H9 (cell line): ENCODE results near the gene SNX1. TPM values are rescaled to one million over a fixed set of nuclear protein-coding genes. Genes with fewer than 3 reads are reported as not detected.

Source experiments
- DNase-seq: peaks from one replicate; pipeline ENCODE4 v3.0.0-alpha.2; 2017
- H2AFZ ChIP-seq: one replicate; pipeline ENCODE4 v1.6.1; 2013; ENCODE audit warnings: mild to moderate bottlenecking, low read length, control low read depth, moderate library complexity
- H2AK5ac ChIP-seq: 2 replicates; pipeline ENCODE4 v1.6.1; 2013; ENCODE audit warnings: low read length, control low read depth, mixed read lengths; ENCODE audit not compliant: insufficient read length
- H2BK120ac ChIP-seq: one replicate; pipeline ENCODE4 v1.6.1; 2013; ENCODE audit warnings: low read depth, mild to moderate bottlenecking, low read length, control low read depth, inconsistent platforms; ENCODE audit not compliant: poor library complexity, severe bottlenecking
- H2BK12ac ChIP-seq: 2 replicates; pipeline ENCODE4 v1.6.1; 2013; ENCODE audit warnings: low read length, control low read depth, mixed read lengths, low read depth; ENCODE audit not compliant: insufficient read length
- H2BK15ac ChIP-seq: 2 replicates; pipeline ENCODE4 v1.6.1; 2013; ENCODE audit warnings: low read depth, low read length, control low read depth
- H2BK20ac ChIP-seq: one replicate; pipeline ENCODE4 v1.6.1; 2013; ENCODE audit warnings: low read depth, mild to moderate bottlenecking, low read length, control low read depth, inconsistent platforms; ENCODE audit not compliant: poor library complexity, severe bottlenecking
- H2BK5ac ChIP-seq: 2 replicates; pipeline ENCODE4 v1.6.1; 2013; ENCODE audit warnings: low read length, control low read depth, mixed read lengths; ENCODE audit not compliant: insufficient read length
- H3K14ac ChIP-seq: 2 replicates; pipeline ENCODE4 v1.6.1; 2013; ENCODE audit warnings: low read length, control low read depth; ENCODE audit not compliant: insufficient read depth
- H3K18ac ChIP-seq: 2 replicates; pipeline ENCODE4 v1.6.1; 2013; ENCODE audit warnings: low read depth, mild to moderate bottlenecking, mixed read lengths, low read length, control low read depth; ENCODE audit not compliant: insufficient read length
- H3K23ac ChIP-seq: 2 replicates; pipeline ENCODE4 v1.6.1; 2013; ENCODE audit warnings: low read length, control low read depth, mixed read lengths, low read depth; ENCODE audit not compliant: insufficient read length
- H3K23me2 ChIP-seq: 2 replicates; pipeline ENCODE4 v1.6.1; 2013; ENCODE audit warnings: low read depth, mild to moderate bottlenecking, mixed read lengths, low read length, control low read depth; ENCODE audit not compliant: insufficient read length, poor library complexity, severe bottlenecking
- H3K27ac ChIP-seq: 2 replicates; pipeline ENCODE4 v1.5.1; 2013; ENCODE audit warnings: low read length, control low read depth, mixed read lengths, low read depth; ENCODE audit not compliant: insufficient read length
- H3K27me3 ChIP-seq: 2 replicates; pipeline ENCODE4 v1.6.1; 2013; ENCODE audit warnings: low read length, control low read depth, inconsistent platforms; ENCODE audit not compliant: insufficient read depth
- H3K4ac ChIP-seq: 2 replicates; pipeline ENCODE4 v1.6.1; 2013; ENCODE audit warnings: low read depth, mild to moderate bottlenecking, control low read depth, inconsistent platforms, low read length, moderate library complexity
- H3K4me1 ChIP-seq: 2 replicates; pipeline ENCODE4 v1.6.1; 2013; ENCODE audit warnings: low read length, control low read depth, inconsistent platforms; ENCODE audit not compliant: insufficient read depth
- H3K4me2 ChIP-seq: 2 replicates; pipeline ENCODE4 v1.6.1; 2013; ENCODE audit warnings: low read length, control low read depth, mixed read lengths; ENCODE audit not compliant: insufficient read length, insufficient read depth
- H3K56ac ChIP-seq: 2 replicates; pipeline ENCODE4 v1.6.1; 2013; ENCODE audit warnings: low read depth, mild to moderate bottlenecking, mixed read lengths, low read length, control low read depth; ENCODE audit not compliant: insufficient read length
- H3K79me1 ChIP-seq: 2 replicates; pipeline ENCODE4 v1.6.1; 2013; ENCODE audit warnings: low read depth, mild to moderate bottlenecking, moderate library complexity, low read length, control low read depth, inconsistent platforms; ENCODE audit not compliant: insufficient read depth, poor library complexity, severe bottlenecking
- H3K79me2 ChIP-seq: 2 replicates; pipeline ENCODE4 v1.6.1; 2013; ENCODE audit warnings: low read length, control low read depth, inconsistent platforms; ENCODE audit not compliant: insufficient read depth
- H3K9ac ChIP-seq: 2 replicates; pipeline ENCODE4 v1.6.1; 2013; ENCODE audit warnings: low read length, control low read depth, mixed read lengths; ENCODE audit not compliant: insufficient read length; ENCODE audit errors: extremely low read depth
- H3K9me3 ChIP-seq: one replicate; pipeline ENCODE4 v1.6.1; 2013; ENCODE audit warnings: low read depth, low read length, inconsistent platforms; ENCODE audit not compliant: control insufficient read depth
- H3T11ph ChIP-seq: one replicate; pipeline ENCODE4 v1.6.1; 2013; ENCODE audit warnings: mild to moderate bottlenecking, low read length, control low read depth, inconsistent platforms
- H4K20me1 ChIP-seq: one replicate; pipeline ENCODE4 v1.6.1; 2013; ENCODE audit not compliant: control insufficient read depth, insufficient read length, insufficient read depth
- H4K5ac ChIP-seq: 2 replicates; pipeline ENCODE4 v1.6.1; 2013; ENCODE audit warnings: low read depth, mild to moderate bottlenecking, mixed read lengths, low read length, control low read depth; ENCODE audit not compliant: insufficient read length
- H4K8ac ChIP-seq: replicated peaks from 2 replicates; pipeline ENCODE4 v1.6.1; 2013; ENCODE audit warnings: low read length, control low read depth, mixed read lengths, low read depth; ENCODE audit not compliant: insufficient read length
- H4K91ac ChIP-seq: 2 replicates; pipeline ENCODE4 v1.6.1; 2013; ENCODE audit warnings: low read depth, mild to moderate bottlenecking, moderate library complexity, mixed read lengths, low read length, control low read depth; ENCODE audit not compliant: insufficient read length
- H3K27ac Mint-ChIP-seq, 3 experiments: 2 replicates in 2 of 3; 3 replicates in 1 of 3; pipeline ENCODE4 v1.8.0; 2020 to 2021; ENCODE audit warnings: mixed read lengths in 3 of 3, mild to moderate bottlenecking in 1 of 3, moderate library complexity in 1 of 3
- H3K27me3 Mint-ChIP-seq: 2 replicates; pipeline ENCODE4 v1.8.0; 2021; ENCODE audit warnings: low read depth, mild to moderate bottlenecking, moderate library complexity, mixed read lengths
- H3K36me3 Mint-ChIP-seq, 3 experiments: 2 replicates in 2 of 3; 3 replicates in 1 of 3; pipeline ENCODE4 v1.8.0; 2020 to 2021; ENCODE audit warnings: low read depth in 3 of 3, mixed read lengths in 3 of 3; ENCODE audit not compliant: insufficient read depth in 1 of 3
- H3K4me1 Mint-ChIP-seq, 2 experiments: 2 replicates each; pipeline ENCODE4 v1.8.0; 2020; ENCODE audit warnings: mixed read lengths in 2 of 2
- H3K4me3 Mint-ChIP-seq, 2 experiments: 2 replicates in 1 of 2; 3 replicates in 1 of 2; pipeline ENCODE4 v1.8.0; 2020 to 2021; ENCODE audit warnings: mild to moderate bottlenecking in 2 of 2, mixed read lengths in 2 of 2, moderate library complexity in 1 of 2
- H3K9me3 Mint-ChIP-seq, 2 experiments: 2 replicates in 1 of 2; 3 replicates in 1 of 2; pipeline ENCODE4 v1.8.0; 2020; ENCODE audit warnings: mild to moderate bottlenecking in 2 of 2, mixed read lengths in 2 of 2, moderate library complexity in 1 of 2
- WGBS: extraction: QIAGEN DNeasy Blood & Tissue Kit; methylation state at CpG from one replicate; pipeline ENCODE4 v1.1.7; 2013; ENCODE audit warnings: missing lambda C conversion rate, low lambda C conversion rate, mixed read lengths; ENCODE audit not compliant: insufficient read length; ENCODE audit errors: extremely low coverage; 5-methylcytosine and 5-hydroxymethylcytosine counted together
- total RNA-seq: library from RNA; stranded (reverse); gene quantifications from 2 replicates; pipeline ENCODE4 v1.2.1, GENCODE V29; 2021
- TF ChIP-seq, protein P1 (sequence below): fragments of 200-600 bp; sonication (generic); conservative IDR thresholded peaks from 3 replicates; pipeline ENCODE4 v1.8.0; 2021; ENCODE audit warnings: antibody characterized with exemption, mild to moderate bottlenecking

The SNX1 gene
- total RNA-seq, 1 experiment from 2014 or later: 58.8 TPM

DNA sequence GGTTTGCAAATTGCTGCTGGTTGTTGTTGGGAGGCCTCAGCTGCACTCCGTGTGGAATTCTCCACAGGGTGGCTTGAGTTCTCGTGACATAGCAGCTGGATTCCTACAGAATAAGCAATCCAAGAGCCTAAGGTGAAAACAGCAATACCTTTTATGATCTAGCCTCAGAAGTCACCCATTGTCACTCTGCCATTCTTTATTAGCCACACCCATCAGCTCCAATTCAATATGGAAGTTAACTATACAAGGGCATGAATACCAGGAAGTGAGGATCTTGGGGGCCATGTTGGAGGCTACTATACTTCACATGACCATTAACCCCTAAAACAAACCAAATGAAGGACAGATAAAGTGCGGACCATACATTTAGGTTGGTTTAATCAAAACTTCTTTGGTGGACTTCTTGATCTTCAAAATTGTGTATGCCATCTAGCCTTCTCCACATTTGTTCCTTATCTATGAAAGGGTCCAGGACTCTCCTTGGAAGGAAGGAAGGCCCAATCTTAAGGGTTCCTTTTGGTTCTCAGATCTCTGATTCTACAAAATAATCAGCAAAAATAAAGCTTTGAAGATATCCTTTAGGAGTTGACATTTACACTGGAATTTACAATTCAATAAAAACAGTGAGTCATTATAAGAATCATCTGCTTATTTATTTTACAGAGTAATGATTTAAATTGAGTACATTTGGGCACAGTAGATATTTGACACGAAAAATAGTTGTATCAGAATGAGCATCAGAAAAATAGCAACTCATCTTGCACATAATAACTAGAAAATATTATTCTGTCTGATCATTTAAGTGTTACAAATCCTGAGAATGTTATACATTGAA, 23.6 kb upstream of the SNX1 start:
- no peak overlapping the region for H2BK20ac ChIP-seq
- Mint-ChIP-seq H3K9me3 (no peaks in the 10 kb centered on the region), H3K4me1 (peaks cover 3 to 4% of the 10 kb centered on the region in 2 experiments; a peak in 3 of 4 replicates), H3K27ac (0 out of 7 replicates have a peak overlapping the region, but pooled peaks of 1 of the 3 experiments have one; percentile 15), H3K4me3 (no peak overlapping the region), H3K36me3 (peaks cover 6 to 32% (median 21%) of the 10 kb centered on the region in 3 experiments; a peak in 6 of 7 replicates), H3K27me3 (no peaks in the 10 kb centered on the region)
- H3K9me3 ChIP-seq: no peaks in the 10 kb centered on the region
- H2BK120ac ChIP-seq: no peak overlapping the region
- H3K4ac ChIP-seq: no peak overlapping the region
- no peak overlapping the region for H3K18ac ChIP-seq
- WGBS: no CpG with 5 or more reads among the region's 4 CpGs
- H4K8ac ChIP-seq: no peak overlapping the region
- DNase-seq: no peak
- no peak overlapping the region for H3K23ac ChIP-seq
- no peak overlapping the region for H4K91ac ChIP-seq
- no peak overlapping the region for H2AK5ac ChIP-seq
- no peak overlapping the region for H3K9ac ChIP-seq
- no peaks in the 10 kb centered on the region for H3K79me1 ChIP-seq
- no peaks in the 10 kb centered on the region for H3K27me3 ChIP-seq
- H3K23me2 ChIP-seq: no peaks in the 10 kb centered on the region
- no peak overlapping the region for H3K27ac ChIP-seq
- no peaks in the 10 kb centered on the region for H4K20me1 ChIP-seq
- H2BK5ac ChIP-seq: no peak overlapping the region
- H2AFZ ChIP-seq: no peak overlapping the region
- no peak overlapping the region for H3K14ac ChIP-seq
- H2BK12ac ChIP-seq: no peak overlapping the region
- no peak overlapping the region for H2BK15ac ChIP-seq
- H3K4me1 ChIP-seq: no peaks in the 10 kb centered on the region
- no peaks in the 10 kb centered on the region for H3K79me2 ChIP-seq
- H3T11ph ChIP-seq: no peak overlapping the region
- H3K4me2 ChIP-seq: no peak overlapping the region
- no peak overlapping the region for H4K5ac ChIP-seq
- no peak overlapping the region for H3K56ac ChIP-seq
- TF ChIP-seq, protein P1, sequence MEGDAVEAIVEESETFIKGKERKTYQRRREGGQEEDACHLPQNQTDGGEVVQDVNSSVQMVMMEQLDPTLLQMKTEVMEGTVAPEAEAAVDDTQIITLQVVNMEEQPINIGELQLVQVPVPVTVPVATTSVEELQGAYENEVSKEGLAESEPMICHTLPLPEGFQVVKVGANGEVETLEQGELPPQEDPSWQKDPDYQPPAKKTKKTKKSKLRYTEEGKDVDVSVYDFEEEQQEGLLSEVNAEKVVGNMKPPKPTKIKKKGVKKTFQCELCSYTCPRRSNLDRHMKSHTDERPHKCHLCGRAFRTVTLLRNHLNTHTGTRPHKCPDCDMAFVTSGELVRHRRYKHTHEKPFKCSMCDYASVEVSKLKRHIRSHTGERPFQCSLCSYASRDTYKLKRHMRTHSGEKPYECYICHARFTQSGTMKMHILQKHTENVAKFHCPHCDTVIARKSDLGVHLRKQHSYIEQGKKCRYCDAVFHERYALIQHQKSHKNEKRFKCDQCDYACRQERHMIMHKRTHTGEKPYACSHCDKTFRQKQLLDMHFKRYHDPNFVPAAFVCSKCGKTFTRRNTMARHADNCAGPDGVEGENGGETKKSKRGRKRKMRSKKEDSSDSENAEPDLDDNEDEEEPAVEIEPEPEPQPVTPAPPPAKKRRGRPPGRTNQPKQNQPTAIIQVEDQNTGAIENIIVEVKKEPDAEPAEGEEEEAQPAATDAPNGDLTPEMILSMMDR: no peak
